Tibial nerve (tissue), 4 donors: ENCODE results near the gene TMEM219.

Experiments used
- CTCF ChIP-seq, 5 experiments: fragments of 200-600 bp in 3 of 5; fragments of 450-650 bp in 2 of 5; sonication (generic) in 3 of 5; IDR thresholded peaks; one replicate each; pipeline ENCODE4 v1.5.1; 2016 to 2019; ENCODE audit warnings: antibody characterized with exemption in 5 of 5, mild to moderate bottlenecking in 3 of 5, moderate library complexity in 2 of 5
- EP300 ChIP-seq, 2 donors: sonication (generic); formaldehyde crosslinking; IDR thresholded peaks; one replicate each; pipeline ENCODE4 v1.6.1; 2017; ENCODE audit warnings: antibody characterized with exemption in 2 of 2, mild to moderate bottlenecking in 1 of 2

DNA sequence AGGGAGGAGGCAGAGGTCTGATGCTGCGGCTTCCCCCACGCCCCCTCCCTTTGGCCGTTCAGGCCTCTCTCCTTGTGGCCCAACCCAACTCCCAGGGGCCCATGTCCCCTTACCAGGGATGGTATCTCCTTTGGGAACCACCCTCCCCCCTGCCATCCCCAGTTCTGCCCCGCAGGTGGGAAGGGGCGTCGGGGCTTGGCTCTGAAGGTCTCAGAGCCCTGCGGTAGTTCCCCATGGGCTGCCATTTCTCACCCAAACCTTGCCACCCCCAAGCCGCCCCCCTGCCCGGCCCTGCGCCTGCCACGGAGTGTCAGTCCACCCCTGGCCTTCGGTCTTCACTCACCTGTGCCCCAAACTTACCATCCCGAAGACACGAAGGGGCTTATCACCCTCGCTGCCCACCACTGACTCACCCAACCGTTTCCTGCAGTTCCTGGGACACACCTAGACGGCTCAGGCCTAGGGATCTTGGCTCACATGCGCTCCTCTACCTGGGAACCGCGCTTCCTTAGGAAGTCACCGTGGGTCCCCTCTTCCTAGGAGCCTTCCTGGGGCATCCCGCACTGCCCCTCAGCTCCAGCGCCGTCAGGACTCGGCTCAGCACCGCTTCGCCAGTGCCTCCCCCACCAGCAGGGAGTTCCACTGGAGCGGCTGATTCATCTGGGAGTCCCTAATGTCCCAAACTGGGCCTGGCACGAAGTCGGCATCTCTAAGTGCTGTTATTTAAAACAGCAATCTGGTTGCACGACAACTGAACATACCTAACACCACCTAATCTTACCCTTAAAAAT, 50.0 kb downstream of the TMEM219 start:
- TF ChIP-seq CTCF (IDR thresholded peaks at IDR 0.05) (no peak), EP300 (IDR thresholded peaks at IDR 0.05) (no peak)
